HEK293 (cell line): ENCODE results near the gene FRMD5.
"Not testable (repeated sequence)": the region's sequence is repeated elsewhere in the genome, so short reads cannot be mapped to it uniquely, and the experiment has no call there.

Experiments
- ATF2 ChIP-seq: fragments of 450-650 bp; formaldehyde crosslinking; IDR thresholded peaks from 2 replicates; pipeline ENCODE4 v1.5.1; 2016; ENCODE audit warnings: missing biosample characterization, missing genetic modification characterization, low read depth
- BCL6B ChIP-seq: fragments of 450-650 bp; formaldehyde crosslinking; IDR thresholded peaks from 2 replicates; pipeline ENCODE4 v1.5.1; 2017; ENCODE audit warnings: missing biosample characterization, missing genetic modification characterization
- CTCF ChIP-seq: fragments of 450-650 bp; formaldehyde crosslinking; IDR thresholded peaks from 2 replicates; pipeline ENCODE4 v1.5.1; 2016; ENCODE audit warnings: missing biosample characterization, missing genetic modification characterization
- ELK4 ChIP-seq: IDR thresholded peaks from 2 replicates; pipeline ENCODE4 v1.6.1; 2011; ENCODE audit warnings: mild to moderate bottlenecking, low read depth, low read length, borderline replicate concordance
- KLF10 ChIP-seq: fragments of 450-650 bp; IDR thresholded peaks from 2 replicates; pipeline ENCODE4 v1.5.1; 2018; ENCODE audit warnings: missing biosample characterization, mild to moderate bottlenecking, missing genetic modification characterization
- ZBTB1 ChIP-seq: fragments of 450-650 bp; formaldehyde crosslinking; IDR thresholded peaks from 2 replicates; pipeline ENCODE4 v1.5.1; 2016; ENCODE audit warnings: missing biosample characterization, missing genetic modification characterization
- ZBTB11 ChIP-seq: fragments of 450-650 bp; formaldehyde crosslinking; conservative IDR thresholded peaks from 2 replicates; pipeline ENCODE4 v1.5.1; 2016; ENCODE audit warnings: low read depth, missing biosample characterization, missing genetic modification characterization
- ZNF391 ChIP-seq: fragments of 450-650 bp; formaldehyde crosslinking; IDR thresholded peaks from 2 replicates; pipeline ENCODE4 v1.5.1; 2016; ENCODE audit warnings: low read depth, missing biosample characterization, missing genetic modification characterization, borderline replicate concordance
- ZNF521 ChIP-seq: fragments of 450-650 bp; formaldehyde crosslinking; IDR thresholded peaks from 2 replicates; pipeline ENCODE4 v1.5.1; 2017; ENCODE audit warnings: missing biosample characterization, mild to moderate bottlenecking, missing genetic modification characterization

- not testable (repeated sequence) for TF ChIP-seq KLF10; CTCF; ZBTB11; ZNF521 (tag by site-specific recombination); BCL6B (tag by site-specific recombination); ZBTB1 (tag by site-specific recombination); ZNF391 (tag by site-specific recombination); ELK4; ATF2 (tag by site-specific recombination)
Measured at GRCh38 chr15:43866636-43867035, 328.4 kb downstream of the FRMD5 start.
